ENCODE measurements around the gene SASH3.

GRCh38 chrX:129831091-129831885 lies 51.5 kb downstream of the SASH3 start:
- TF ChIP-seq CTCF (tag by site-specific recombination; IDR thresholded peaks at IDR 0.05): no peak
- no peak for TF ChIP-seq ZNF350 (tag by site-specific recombination; IDR thresholded peaks at IDR 0.05)
- no peak for TF ChIP-seq REST (tag by site-specific recombination; IDR thresholded peaks at IDR 0.05)
- TF ChIP-seq ZNF24 (tag by site-specific recombination; IDR thresholded peaks at IDR 0.05): no peak
- no peak for TF ChIP-seq ZBTB8A (tag by site-specific recombination; IDR thresholded peaks at IDR 0.05)
- no peak for TF ChIP-seq REPIN1 (tag by site-specific recombination; IDR thresholded peaks at IDR 0.05; ENCODE audit: low read depth)
- TF ChIP-seq MYNN (tag by site-specific recombination; IDR thresholded peaks at IDR 0.05; ENCODE audit: borderline replicate concordance): no peak
- no peak for TF ChIP-seq ZNF184 (tag by site-specific recombination; IDR thresholded peaks at IDR 0.05)
- TF ChIP-seq ZNF138 (tag by site-specific recombination; IDR thresholded peaks at IDR 0.05; ENCODE audit: borderline replicate concordance): no peak

Data from HEK293 (cell line).